HepG2 (cell line): ENCODE data around the gene PNP. TPM values are rescaled to one million over a fixed set of nuclear protein-coding genes. Genes with fewer than 3 reads are reported as not detected.

ENCODE experiments used
- CBX2 ChIP-seq, 2 experiments: fragments of 200-600 bp in 1 of 2; sonication (generic); formaldehyde crosslinking in 1 of 2; IDR thresholded peaks; 2 replicates each; pipeline versions ENCODE4 v1.7.0 to v1.8.1; 2018 to 2022; ENCODE audit warnings: low read depth in 2 of 2, low read length in 1 of 2, mild to moderate bottlenecking in 1 of 2, missing genetic modification reagents in 1 of 2
- HOXA3 ChIP-seq: sonication (generic); formaldehyde crosslinking; IDR thresholded peaks from 2 replicates; pipeline ENCODE4 v1.5.0; 2020; ENCODE audit warnings: missing genetic modification reagents
- LCORL ChIP-seq, 2 experiments: fragments of 450-650 bp in 1 of 2; sonication (generic) in 1 of 2; formaldehyde crosslinking in 1 of 2; IDR thresholded peaks; 2 replicates each; pipeline versions ENCODE4 v1.5.0 to v1.6.1; 2017 to 2020; ENCODE audit warnings: antibody characterized with exemption in 1 of 2, missing genetic modification reagents in 1 of 2
- NR2F2 ChIP-seq: IDR thresholded peaks from 2 replicates; pipeline ENCODE4 v1.6.1; 2012; ENCODE audit warnings: low read depth, inconsistent platforms, borderline replicate concordance
- RORA ChIP-seq: sonication (generic); formaldehyde crosslinking; IDR thresholded peaks from 2 replicates; pipeline ENCODE4 v1.5.0; 2020; ENCODE audit warnings: mild to moderate bottlenecking, missing genetic modification reagents, moderate library complexity
- TEAD2 ChIP-seq: sonication (generic); formaldehyde crosslinking; IDR thresholded peaks from 2 replicates; pipeline ENCODE4 v1.9.0; 2021; ENCODE audit warnings: missing genetic modification reagents
- XBP1 ChIP-seq: sonication (generic); formaldehyde crosslinking; IDR thresholded peaks from 2 replicates; pipeline ENCODE4 v1.5.0; 2020; ENCODE audit warnings: missing genetic modification reagents
- ZBTB20 ChIP-seq: sonication (generic); formaldehyde crosslinking; IDR thresholded peaks from 2 replicates; pipeline ENCODE4 v1.8.1; 2023; ENCODE audit warnings: missing genetic modification reagents, low read depth, mild to moderate bottlenecking, borderline replicate concordance
- ZBTB21 ChIP-seq: sonication (generic); formaldehyde crosslinking; IDR thresholded peaks from 2 replicates; pipeline ENCODE4 v1.4.0; 2020; ENCODE audit warnings: missing genetic modification reagents
- ZFP41 ChIP-seq: sonication (generic); formaldehyde crosslinking; IDR thresholded peaks from 2 replicates; pipeline ENCODE4 v1.4.0; 2020; ENCODE audit warnings: mild to moderate bottlenecking, missing genetic modification reagents, borderline replicate concordance
- ZFY ChIP-seq: sonication (generic); formaldehyde crosslinking; IDR thresholded peaks from 2 replicates; pipeline ENCODE4 v1.4.0; 2020; ENCODE audit warnings: missing genetic modification reagents
- ZKSCAN8 ChIP-seq: IDR thresholded peaks from 2 replicates; pipeline ENCODE4 v1.6.1; 2016; ENCODE audit warnings: borderline replicate concordance, missing genetic modification reagents, missing compliant biosample characterization
- ZNF256 ChIP-seq: sonication (generic); formaldehyde crosslinking; conservative IDR thresholded peaks from 2 replicates; pipeline ENCODE4 v1.4.0; 2020; ENCODE audit warnings: missing genetic modification reagents
- ZNF263 ChIP-seq: sonication (generic); formaldehyde crosslinking; IDR thresholded peaks from 2 replicates; pipeline ENCODE4 v1.4.0; 2020; ENCODE audit warnings: missing genetic modification reagents
- ZNF530 ChIP-seq: sonication (generic); formaldehyde crosslinking; IDR thresholded peaks from 2 replicates; pipeline ENCODE4 v1.5.0; 2020; ENCODE audit warnings: low read depth, mild to moderate bottlenecking, missing genetic modification reagents
- ZNF777 ChIP-seq: sonication (generic); formaldehyde crosslinking; IDR thresholded peaks from 2 replicates; pipeline ENCODE4 v1.4.0; 2020; ENCODE audit warnings: missing genetic modification reagents
- polyA plus RNA-seq, 8 experiments: library from polyadenylated mRNA; depleted of rRNA in 3 of 8; stranded (reverse) in 7 of 8; unstranded in 1 of 8; fragments of >200 nt; fragmentation: Illumina TruSeq in 4 of 8; extraction: Trizol in 4 of 8; gene quantifications; 2 replicates each; pipeline versions ENCODE4 v1.2.1 to v1.2.3, GENCODE V29; 2011 to 2016; ENCODE audit warnings: low read depth in 4 of 8, missing spikeins in 1 of 8, mixed read lengths in 1 of 8; ENCODE audit not compliant: insufficient read depth in 1 of 8
- total RNA-seq, 5 experiments: library from RNA; depleted of rRNA; stranded (reverse); fragments of >200 nt; fragmentation: Illumina TruSeq; extraction: Trizol; gene quantifications; 2 replicates each; pipeline ENCODE4 v1.2.3, GENCODE V29; 2016; ENCODE audit warnings: low read depth in 1 of 5
- TF ChIP-seq, protein P1 (sequence below): sonication (generic); formaldehyde crosslinking; IDR thresholded peaks from 2 replicates; pipeline ENCODE4 v1.5.0; 2020; ENCODE audit warnings: mild to moderate bottlenecking, missing genetic modification reagents, borderline replicate concordance
- TF ChIP-seq, protein P2 (sequence below), 2 experiments: sonication (generic) in 1 of 2; formaldehyde crosslinking in 1 of 2; IDR thresholded peaks; 2 replicates each; pipeline versions ENCODE4 v1.6.1 to v1.9.0; 2014 to 2022; ENCODE audit warnings: antibody characterized with exemption in 1 of 2, borderline replicate concordance in 1 of 2, inconsistent platforms in 1 of 2, low read depth in 1 of 2, missing genetic modification reagents in 1 of 2

PNP gene
- total and polyA plus RNA-seq, 2 of the 13 experiments (the other 11 are each of a cell fraction or from before 2014, with no cell fraction given) = 45.4 to 74.8 TPM

DNA sequence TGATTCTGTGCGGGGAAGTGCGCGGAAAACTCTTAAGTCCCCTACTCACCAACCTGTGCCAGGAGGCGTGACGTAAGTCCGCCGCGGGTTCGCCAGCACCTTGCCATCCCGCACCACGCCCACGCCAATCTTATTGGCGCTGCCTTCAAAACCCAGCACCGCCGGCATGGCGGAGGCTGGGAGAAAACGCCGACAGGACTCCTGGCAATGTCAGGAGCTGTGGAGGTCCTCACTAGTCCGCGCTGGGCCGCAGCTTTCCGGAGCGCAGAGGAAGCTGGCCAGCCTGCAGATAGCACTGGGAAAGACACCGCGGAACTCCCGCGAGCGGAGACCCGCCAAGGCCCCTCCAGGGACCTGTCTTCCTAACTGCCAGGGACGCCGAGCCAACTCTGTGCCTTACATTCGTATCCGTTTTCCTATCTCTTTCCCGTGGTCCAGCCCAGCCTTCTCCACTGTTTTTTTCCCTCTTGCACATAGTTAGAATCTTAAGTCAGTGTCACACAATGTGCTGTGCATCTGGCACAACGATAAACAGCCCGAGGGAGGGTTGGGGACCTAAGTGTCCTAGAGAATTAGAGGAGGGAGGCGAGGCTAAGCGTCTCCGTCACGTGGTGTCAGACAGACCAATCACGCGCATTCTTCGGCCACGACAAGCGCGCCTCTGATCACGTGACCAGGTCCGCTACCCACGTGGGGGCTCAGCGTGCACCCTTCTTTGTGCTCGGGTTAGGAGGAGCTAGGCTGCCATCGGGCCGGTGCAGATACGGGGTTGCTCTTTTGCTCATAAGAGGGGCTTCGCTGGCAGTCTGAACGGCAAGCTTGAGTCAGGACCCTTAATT lies 14.5 kb upstream of the PNP start, which contains the start of the genes APEX1 and OSGEP (continued):
- TF ChIP-seq HOXA3 (CRISPR knock-in tag) (peak; percentile 75), ZBTB21 (peak; percentile 78; the same call in 1 of the 2 replicates), ZNF530 (CRISPR knock-in tag) (no peak), LCORL (IDR thresholded peaks at IDR 0.05) (peak; percentile 89), LCORL (CRISPR knock-in tag; IDR thresholded peaks at IDR 0.05) (peak; percentile 71; the same call in 1 of the 2 replicates), TEAD2 (CRISPR knock-in tag) (no peak), ZFP41 (CRISPR knock-in tag) (peak; percentile 20; the same call in 1 of the 2 replicates), ZKSCAN8 (CRISPR knock-in tag) (peak; percentile 59), ZBTB20 (CRISPR knock-in tag) (peak; percentile 54; the same call in 1 of the 2 replicates), ZNF777 (0 out of 2 replicates have a peak, but pooled peaks have one; percentile 14), RORA (CRISPR knock-in tag) (no peak), XBP1 (CRISPR knock-in tag) (no peak), NR2F2 (peak; percentile 16; the same call in 1 of the 2 replicates), ZNF263 (peak; percentile 56), ZFY (CRISPR knock-in tag) (peak; percentile 87), ZNF256 (CRISPR knock-in tag) (peak; percentile 64; the same call in 1 of the 2 replicates), CBX2 (IDR thresholded peaks at IDR 0.05; ENCODE audit: low read depth, low read length) (no peak), CBX2 (CRISPR knock-in tag; IDR thresholded peaks at IDR 0.05; ENCODE audit: low read depth) (0 out of 2 replicates have a peak, but pooled peaks have one; percentile 95)
- TF ChIP-seq, protein P1, sequence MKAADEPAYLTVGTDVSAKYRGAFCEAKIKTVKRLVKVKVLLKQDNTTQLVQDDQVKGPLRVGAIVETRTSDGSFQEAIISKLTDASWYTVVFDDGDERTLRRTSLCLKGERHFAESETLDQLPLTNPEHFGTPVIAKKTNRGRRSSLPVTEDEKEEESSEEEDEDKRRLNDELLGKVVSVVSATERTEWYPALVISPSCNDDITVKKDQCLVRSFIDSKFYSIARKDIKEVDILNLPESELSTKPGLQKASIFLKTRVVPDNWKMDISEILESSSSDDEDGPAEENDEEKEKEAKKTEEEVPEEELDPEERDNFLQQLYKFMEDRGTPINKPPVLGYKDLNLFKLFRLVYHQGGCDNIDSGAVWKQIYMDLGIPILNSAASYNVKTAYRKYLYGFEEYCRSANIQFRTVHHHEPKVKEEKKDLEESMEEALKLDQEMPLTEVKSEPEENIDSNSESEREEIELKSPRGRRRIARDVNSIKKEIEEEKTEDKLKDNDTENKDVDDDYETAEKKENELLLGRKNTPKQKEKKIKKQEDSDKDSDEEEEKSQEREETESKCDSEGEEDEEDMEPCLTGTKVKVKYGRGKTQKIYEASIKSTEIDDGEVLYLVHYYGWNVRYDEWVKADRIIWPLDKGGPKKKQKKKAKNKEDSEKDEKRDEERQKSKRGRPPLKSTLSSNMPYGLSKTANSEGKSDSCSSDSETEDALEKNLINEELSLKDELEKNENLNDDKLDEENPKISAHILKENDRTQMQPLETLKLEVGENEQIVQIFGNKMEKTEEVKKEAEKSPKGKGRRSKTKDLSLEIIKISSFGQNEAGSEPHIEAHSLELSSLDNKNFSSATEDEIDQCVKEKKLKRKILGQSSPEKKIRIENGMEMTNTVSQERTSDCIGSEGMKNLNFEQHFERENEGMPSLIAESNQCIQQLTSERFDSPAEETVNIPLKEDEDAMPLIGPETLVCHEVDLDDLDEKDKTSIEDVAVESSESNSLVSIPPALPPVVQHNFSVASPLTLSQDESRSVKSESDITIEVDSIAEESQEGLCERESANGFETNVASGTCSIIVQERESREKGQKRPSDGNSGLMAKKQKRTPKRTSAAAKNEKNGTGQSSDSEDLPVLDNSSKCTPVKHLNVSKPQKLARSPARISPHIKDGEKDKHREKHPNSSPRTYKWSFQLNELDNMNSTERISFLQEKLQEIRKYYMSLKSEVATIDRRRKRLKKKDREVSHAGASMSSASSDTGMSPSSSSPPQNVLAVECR (CRISPR knock-in tag) = peak; percentile 96
- TF ChIP-seq, protein P2, sequence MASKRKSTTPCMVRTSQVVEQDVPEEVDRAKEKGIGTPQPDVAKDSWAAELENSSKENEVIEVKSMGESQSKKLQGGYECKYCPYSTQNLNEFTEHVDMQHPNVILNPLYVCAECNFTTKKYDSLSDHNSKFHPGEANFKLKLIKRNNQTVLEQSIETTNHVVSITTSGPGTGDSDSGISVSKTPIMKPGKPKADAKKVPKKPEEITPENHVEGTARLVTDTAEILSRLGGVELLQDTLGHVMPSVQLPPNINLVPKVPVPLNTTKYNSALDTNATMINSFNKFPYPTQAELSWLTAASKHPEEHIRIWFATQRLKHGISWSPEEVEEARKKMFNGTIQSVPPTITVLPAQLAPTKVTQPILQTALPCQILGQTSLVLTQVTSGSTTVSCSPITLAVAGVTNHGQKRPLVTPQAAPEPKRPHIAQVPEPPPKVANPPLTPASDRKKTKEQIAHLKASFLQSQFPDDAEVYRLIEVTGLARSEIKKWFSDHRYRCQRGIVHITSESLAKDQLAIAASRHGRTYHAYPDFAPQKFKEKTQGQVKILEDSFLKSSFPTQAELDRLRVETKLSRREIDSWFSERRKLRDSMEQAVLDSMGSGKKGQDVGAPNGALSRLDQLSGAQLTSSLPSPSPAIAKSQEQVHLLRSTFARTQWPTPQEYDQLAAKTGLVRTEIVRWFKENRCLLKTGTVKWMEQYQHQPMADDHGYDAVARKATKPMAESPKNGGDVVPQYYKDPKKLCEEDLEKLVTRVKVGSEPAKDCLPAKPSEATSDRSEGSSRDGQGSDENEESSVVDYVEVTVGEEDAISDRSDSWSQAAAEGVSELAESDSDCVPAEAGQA (IDR thresholded peaks at IDR 0.05; ENCODE audit: low read depth) = peak; percentile 61; the same call in 1 of the 2 replicates
- TF ChIP-seq, protein P2 (CRISPR knock-in tag; IDR thresholded peaks at IDR 0.05; ENCODE audit: borderline replicate concordance) = no peak
